Measurements from ENCODE around the gene LCNL1.
A peak's percentile ranks its signal among the peaks of the same experiment; 100 is the strongest.

The LCNL1 gene

DNA sequence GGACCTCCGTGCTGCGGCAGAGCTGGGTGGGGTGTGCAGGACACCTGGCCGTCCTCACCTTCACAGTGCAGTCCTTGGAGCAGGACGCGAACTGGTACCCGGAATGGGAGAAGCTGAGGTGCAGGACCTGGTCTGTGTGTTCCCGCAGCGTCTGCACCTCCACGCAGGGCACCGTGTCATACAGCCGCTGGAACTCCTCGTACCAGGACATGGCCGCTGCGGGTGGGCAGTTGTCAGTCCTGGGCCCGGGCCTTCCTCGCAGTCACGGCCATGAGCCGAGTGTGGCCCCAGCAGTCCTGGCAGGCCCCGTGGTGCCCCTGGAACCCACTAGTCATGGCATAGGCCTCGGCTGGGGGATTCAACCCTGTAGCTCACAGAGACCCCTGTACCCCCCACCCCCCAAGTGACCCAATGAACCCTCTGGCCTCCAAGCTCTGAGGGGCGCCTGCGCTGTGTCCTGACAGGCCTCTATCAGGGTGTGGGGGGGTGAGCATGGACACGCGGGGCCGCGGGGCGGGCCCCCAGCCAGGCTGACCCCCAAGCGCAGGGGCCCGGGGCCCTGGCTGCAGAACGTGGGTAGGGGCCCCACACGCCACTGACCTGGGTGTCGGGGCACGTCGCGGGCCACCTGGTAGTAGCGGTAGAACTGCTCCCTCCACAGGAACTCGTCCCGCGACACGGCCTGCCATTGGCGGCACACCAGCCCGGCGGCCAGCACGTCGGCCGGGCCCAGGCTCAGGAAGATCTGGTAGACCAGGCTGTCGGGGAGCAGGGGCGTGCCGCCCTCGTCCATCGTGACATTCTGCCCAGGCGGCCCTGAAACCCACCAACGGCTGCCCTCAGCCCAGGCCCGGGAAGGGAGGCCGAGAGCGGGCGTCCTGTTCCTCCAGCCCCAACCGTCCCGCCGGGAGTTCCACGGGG, 39.2 kb upstream of the LCNL1 start:
- ATAC-seq (replicated peaks), result peak; percentile 44 to 47
- peak; percentile 35 for DNase-seq
- H3K4me3 Mint-ChIP-seq, result peak overlapping the region; percentile 81 to 83
- H3K9me3 Mint-ChIP-seq, result no peaks in the 10 kb centered on the region
- H3K27me3 Mint-ChIP-seq, result no peaks in the 10 kb centered on the region
- peak overlapping the region; percentile 80 for H3K27ac Mint-ChIP-seq
- peaks cover 23 to 29% of the 10 kb centered on the region in 2 donors for H3K36me3 Mint-ChIP-seq
- H3K4me1 Mint-ChIP-seq, result peaks cover 12 to 22% of the 10 kb centered on the region in 2 donors

DNA sequence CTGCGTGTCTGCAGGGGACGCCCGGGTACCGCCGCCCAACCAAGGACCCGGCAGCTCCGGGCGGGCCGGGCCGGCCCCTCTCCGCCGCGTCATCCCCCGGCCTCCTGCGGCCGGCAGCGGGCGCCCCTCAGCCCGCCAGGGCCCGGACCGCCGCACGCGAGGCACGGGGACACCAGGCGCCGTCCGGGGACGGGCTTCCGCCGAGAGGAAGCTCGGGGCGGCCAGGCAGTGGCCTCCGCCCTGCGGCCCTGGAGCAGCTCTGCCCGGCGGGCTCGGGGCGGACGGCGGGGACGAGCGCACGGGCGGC, 38.6 kb upstream of the LCNL1 start:
- Mint-ChIP-seq H3K27ac (peak overlapping the region; percentile 80), H3K9me3 (no peaks in the 10 kb centered on the region), H3K4me3 (peak overlapping the region; percentile 81 to 83), H3K4me1 (peaks cover 8 to 21% of the 10 kb centered on the region in 2 donors), H3K36me3 (peaks cover 17 to 22% of the 10 kb centered on the region in 2 donors), H3K27me3 (no peaks in the 10 kb centered on the region)
- ATAC-seq (replicated peaks) (peak; percentile 69 to 72), DNase-seq (no peak)

DNA sequence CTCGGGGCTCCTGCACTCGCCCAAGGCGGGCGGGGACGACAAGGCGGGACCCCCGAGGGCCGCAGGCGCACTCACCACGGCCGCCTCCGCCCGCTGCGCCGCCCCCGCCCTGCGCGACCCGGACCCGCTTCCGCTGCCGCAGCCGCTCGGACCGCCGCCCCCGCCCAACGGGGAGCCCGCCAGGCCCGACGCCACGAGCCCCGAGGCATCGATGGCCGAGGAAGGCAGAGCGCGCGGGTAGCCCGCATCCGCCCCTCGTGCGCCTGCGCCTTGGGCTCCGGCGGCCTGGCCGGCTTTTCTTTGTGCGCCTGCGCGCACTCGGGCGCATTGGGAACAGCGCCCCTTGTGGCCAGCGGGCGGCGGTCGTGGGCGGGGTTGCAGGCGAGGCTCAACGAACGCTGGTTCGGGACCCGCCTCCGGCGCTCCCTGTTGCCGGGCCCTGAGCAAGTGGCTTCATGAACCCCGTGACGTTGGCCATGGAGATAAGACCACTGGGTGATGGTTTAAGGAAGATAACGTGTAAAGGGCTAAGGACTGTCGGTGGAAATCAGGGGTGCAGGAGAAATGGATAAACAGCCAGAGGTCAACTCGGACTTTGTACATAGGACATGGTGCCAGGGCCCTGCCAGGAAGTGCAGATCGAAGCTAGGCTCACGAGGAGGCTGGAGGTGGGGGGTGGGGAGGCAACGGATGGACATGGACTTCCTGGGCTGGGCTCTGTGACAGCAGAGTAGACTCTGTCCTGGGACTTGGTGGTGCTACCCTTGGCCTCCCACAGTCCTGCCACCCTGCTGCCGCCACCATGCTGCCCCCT, 38.1 kb upstream of the LCNL1 start, which contains the start of the genes C8G and FBXW5:
TSS of gene C8G (plus strand) at position 725 of the 814 bp plus-strand sequence. CDS start at position 803, 78 bp downstream.
TSS of gene FBXW5 (minus strand) at position 220 of the 814 bp plus-strand sequence. CDS start 655 bp downstream, outside the sequence.
- no peaks in the 10 kb centered on the region for H3K9me3 Mint-ChIP-seq
- peaks cover 6 to 16% of the 10 kb centered on the region in 2 donors for H3K4me1 Mint-ChIP-seq
- ATAC-seq (replicated peaks), result peak; percentile 78 to 85
- peaks cover 11 to 17% of the 10 kb centered on the region in 2 donors for H3K36me3 Mint-ChIP-seq
- H3K27me3 Mint-ChIP-seq, result no peaks in the 10 kb centered on the region
- DNase-seq, result peak; percentile 94
- H3K4me3 Mint-ChIP-seq, result peak within 1 kb of the TSS; percentile 81 to 83
- H3K27ac Mint-ChIP-seq, result peak within 1 kb of the TSS; percentile 96

DNA sequence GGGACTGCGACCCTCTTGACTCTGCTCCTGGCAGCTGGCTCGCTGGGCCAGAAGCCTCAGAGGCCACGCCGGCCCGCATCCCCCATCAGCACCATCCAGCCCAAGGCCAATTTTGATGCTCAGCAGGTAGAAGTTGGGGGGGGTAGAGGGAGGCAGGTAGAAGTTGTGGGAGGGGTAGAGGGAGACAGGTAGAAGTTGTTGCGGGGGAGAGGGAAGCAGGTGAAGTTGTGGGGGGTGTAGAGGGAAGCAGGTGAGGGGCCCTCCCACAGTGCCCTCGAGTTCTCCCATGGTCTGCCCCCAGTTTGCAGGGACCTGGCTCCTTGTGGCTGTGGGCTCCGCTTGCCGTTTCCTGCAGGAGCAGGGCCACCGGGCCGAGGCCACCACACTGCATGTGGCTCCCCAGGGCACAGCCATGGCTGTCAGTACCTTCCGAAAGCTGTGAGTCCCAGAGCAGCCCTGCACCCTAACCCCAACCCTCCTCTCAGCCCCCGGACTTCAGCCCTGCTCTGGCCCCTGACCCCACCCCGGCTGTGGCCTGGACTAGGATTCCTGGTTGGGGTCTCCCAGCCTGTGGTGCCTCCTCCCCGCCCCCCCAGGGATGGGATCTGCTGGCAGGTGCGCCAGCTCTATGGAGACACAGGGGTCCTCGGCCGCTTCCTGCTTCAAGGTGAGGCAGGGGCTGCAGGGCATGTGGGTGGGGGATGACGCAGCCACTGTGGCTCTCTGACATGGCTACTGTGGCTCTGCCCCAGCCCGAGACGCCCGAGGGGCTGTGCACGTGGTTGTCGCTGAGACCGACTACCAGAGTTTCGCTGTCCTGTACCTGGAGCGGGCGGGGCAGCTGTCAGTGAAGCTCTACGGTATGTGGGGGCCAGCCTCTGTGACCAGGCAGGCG, 37.2 kb upstream of the LCNL1 start:
- Mint-ChIP-seq H3K9me3 (no peaks in the 10 kb centered on the region), H3K27me3 (no peaks in the 10 kb centered on the region), H3K4me1 (peaks cover 10 to 22% of the 10 kb centered on the region in 2 donors), H3K4me3 (no peak overlapping the region), H3K36me3 (peaks cover 9 to 16% of the 10 kb centered on the region in 2 donors), H3K27ac (no peak overlapping the region)
- ATAC-seq (replicated peaks) (no peak), DNase-seq (no peak)

DNA sequence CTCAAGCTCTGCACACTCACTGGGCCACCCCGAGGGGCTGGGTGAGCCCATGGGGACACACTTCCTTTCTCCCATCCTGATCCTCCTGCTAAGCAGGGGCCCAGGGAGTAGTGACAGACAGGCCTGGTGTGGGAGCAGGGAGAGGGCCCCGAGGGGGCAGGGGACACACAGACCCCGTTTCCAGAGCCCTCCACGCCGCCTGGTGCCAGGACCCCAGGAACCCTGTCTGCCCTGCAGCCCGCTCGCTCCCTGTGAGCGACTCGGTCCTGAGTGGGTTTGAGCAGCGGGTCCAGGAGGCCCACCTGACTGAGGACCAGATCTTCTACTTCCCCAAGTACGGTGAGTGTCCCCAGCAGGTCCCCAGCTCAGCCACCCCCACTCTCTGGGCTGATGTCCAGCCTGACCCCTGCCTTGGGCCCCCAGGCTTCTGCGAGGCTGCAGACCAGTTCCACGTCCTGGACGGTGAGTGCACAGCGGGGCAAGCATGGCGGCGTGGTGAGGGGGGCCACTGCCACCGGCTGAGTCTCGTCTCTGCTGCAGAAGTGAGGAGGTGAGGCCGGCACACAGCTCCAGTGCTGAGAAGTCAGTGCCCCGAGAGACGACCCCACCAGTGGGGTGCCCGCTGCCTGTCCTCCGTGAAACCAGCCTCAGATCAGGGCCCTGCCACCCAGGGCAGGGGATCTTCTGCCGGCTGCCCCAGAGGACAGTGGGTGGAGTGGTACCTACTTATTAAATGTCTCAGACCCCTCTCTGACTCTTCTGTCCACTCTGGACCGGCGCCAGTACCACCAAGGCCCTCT, 36.4 kb upstream of the LCNL1 start:
- DNase-seq (no peak), ATAC-seq (replicated peaks) (no peak)
- peaks cover 4 to 12% of the 10 kb centered on the region in 2 donors for H3K36me3 Mint-ChIP-seq
- H3K4me3 Mint-ChIP-seq, result no peak overlapping the region
- H3K4me1 Mint-ChIP-seq, result peaks cover 10 to 24% of the 10 kb centered on the region in 2 donors
- H3K27ac Mint-ChIP-seq, result no peak overlapping the region
- no peaks in the 10 kb centered on the region for H3K27me3 Mint-ChIP-seq
- H3K9me3 Mint-ChIP-seq, result no peaks in the 10 kb centered on the region

DNA sequence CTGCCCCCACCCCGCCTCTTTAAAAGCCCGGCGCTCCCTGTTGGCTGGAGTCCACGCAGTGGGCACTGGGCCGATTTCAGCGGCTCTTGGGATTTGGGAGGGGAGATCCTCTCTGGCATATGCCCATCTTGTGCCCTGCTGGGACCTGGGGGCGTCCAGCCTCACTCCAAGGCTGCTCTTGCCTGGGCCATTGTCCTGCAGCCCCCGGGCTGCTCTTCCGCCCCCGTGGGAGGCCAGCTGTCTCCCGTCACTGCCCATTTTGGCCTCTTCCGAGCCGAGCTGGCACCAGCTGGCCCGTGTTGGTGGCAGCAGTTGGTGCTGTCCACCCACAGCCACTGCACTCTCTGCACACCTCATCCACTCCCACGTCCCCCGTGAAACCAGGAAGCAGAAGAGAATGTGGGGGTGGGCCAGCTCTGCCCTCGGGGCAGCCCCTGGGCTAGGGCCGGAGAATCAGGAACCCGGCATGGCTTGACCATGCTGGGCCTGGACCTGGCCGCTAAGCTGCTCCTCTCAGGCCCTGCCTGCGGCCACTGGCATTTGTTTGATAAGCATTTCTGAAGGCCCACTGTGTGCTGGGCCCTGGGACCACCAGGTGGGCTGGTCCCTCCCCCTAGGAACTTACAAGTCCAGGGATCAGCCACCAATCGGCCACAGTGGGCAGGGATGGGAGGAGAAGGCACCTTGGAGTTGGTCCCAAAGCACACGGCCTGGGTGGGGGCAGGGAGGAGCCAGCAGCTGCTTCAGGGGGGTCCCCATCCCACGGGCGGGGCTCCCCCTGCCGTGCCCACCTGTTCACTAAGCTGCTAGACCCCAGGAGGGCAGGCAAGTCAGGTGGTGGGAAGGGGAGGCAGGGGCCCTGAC, 35.5 kb upstream of the LCNL1 start:
- peaks cover 0 to 3% of the 10 kb centered on the region in 2 donors for H3K36me3 Mint-ChIP-seq
- H3K27ac Mint-ChIP-seq, result no peak overlapping the region
- H3K27me3 Mint-ChIP-seq, result no peaks in the 10 kb centered on the region
- DNase-seq (no peak), ATAC-seq (replicated peaks) (no peak)
- H3K4me1 Mint-ChIP-seq, result peaks cover 8 to 24% of the 10 kb centered on the region in 2 donors
- H3K9me3 Mint-ChIP-seq, result no peaks in the 10 kb centered on the region
- no peak overlapping the region for H3K4me3 Mint-ChIP-seq

DNA sequence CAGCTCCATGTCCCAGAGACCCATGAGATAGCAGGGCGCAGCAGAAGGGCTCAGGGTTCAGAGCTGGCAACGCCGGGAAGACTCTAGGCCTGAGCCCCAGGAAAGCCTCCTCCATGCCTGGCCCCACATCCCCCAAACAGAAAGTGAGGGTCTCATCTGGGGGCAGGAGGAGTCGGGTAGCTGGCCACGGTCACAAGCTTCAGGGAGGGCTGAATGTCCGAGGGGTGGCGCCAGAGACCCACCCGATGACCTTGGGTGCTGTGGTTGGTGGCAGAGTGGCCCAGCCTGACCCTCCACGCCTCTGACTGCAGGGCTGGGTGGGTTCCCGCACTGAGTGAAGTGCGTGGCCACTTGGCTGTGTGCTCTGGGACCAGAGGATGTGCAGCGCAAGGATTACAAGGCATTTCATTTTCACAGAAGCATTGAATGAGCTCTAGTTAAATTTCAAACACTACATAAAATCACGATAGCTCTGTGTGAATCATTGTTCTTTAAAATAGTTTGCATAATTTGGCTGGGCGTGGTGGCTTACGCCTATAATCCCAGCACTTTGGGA, 34.8 kb upstream of the LCNL1 start:
- H3K27me3 Mint-ChIP-seq, result no peaks in the 10 kb centered on the region
- no peaks in the 10 kb centered on the region for H3K36me3 Mint-ChIP-seq
- DNase-seq, result no peak
- no peak for ATAC-seq (replicated peaks)
- no peak overlapping the region for H3K27ac Mint-ChIP-seq
- no peaks in the 10 kb centered on the region for H3K9me3 Mint-ChIP-seq
- peaks cover 8 to 24% of the 10 kb centered on the region in 2 donors for H3K4me1 Mint-ChIP-seq
- peak overlapping the region in 1 of 2 donors; percentile 13 for H3K4me3 Mint-ChIP-seq

DNA sequence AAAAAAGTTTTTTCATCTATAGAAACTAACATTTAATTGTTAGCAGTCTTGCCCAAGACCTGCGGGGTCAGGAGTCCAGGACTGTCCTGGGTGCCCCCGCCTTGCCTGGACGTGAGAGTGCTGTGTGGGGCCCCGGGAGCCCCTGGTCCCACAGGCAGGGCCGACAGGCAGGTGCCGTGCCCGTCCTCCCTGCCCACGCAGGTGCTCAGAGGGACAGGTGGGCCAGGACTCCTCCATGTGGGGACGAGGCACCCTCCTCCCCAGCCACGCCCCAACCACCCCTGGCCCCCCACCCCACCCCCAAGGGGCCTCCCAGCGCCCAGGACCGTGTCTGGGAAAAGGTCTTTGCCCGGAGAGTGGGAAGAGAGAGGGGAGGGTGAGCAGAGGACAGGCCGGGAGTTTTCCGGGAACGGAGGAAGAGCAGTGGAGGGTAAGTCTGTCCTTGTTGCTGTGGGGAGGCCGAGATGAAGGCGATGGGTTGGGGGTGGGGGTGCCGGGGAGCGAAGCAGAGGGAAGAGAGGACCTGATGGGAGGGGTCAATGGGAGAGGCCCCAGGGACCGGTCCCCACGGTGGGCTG, 33.5 kb upstream of the LCNL1 start:
- Mint-ChIP-seq H3K27me3 (no peaks in the 10 kb centered on the region), H3K36me3 (no peaks in the 10 kb centered on the region), H3K9me3 (no peaks in the 10 kb centered on the region), H3K27ac (peak overlapping the region; percentile 81), H3K4me3 (peak overlapping the region; percentile 87 to 94), H3K4me1 (peaks cover 8 to 24% of the 10 kb centered on the region in 2 donors)
- ATAC-seq (replicated peaks), result no peak
- DNase-seq, result no peak

DNA sequence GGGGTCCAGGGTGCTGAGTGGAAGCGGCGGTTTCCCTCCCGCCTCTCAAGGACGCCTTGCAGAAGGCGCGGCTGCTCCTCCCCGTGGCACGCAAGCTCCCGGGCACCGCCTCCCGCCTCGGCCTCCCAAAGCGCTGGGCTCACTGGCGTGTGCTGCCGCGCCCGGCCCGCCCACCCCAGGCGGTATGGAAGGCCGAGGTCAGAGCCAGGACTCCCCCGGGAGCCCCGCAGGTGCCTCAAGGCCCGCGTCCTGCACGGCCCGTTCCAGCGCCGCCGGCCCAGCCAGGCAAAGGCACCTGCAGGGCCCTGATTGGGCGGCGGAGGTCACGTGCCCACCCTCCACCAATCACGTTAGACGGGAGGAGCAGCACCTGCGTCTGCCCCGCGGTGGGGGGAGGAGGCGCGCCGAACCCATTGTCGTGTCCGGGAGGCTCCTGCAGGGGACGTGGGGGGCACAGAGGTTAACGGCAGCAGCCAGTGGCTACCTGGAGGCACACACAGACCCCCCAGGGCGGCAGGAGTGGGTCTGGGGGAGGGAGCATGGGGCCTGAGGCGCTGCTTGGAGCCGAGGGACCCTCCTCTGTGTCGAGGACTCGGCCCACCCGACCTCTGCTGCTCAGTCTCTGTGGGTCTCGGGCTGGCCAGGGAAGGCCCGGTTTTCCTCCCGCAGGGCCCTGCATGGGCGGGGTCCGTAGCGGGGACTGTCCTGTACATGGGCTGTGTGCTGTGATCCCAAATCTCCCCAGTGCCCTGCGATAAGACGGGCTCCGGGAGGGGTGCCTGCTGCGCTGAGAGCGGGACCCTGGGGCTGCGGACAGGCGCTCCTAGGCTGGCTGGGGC, 32.8 kb upstream of the LCNL1 start:
- peak overlapping the region; percentile 93 for H3K27ac Mint-ChIP-seq
- peaks cover 6 to 19% of the 10 kb centered on the region in 2 donors for H3K4me1 Mint-ChIP-seq
- ATAC-seq (replicated peaks) (peak; percentile 95 to 96), DNase-seq (peak; percentile 94)
- H3K4me3 Mint-ChIP-seq, result peak overlapping the region; percentile 91 to 94
- H3K27me3 Mint-ChIP-seq, result no peaks in the 10 kb centered on the region
- H3K9me3 Mint-ChIP-seq, result no peaks in the 10 kb centered on the region
- no peaks in the 10 kb centered on the region for H3K36me3 Mint-ChIP-seq

DNA sequence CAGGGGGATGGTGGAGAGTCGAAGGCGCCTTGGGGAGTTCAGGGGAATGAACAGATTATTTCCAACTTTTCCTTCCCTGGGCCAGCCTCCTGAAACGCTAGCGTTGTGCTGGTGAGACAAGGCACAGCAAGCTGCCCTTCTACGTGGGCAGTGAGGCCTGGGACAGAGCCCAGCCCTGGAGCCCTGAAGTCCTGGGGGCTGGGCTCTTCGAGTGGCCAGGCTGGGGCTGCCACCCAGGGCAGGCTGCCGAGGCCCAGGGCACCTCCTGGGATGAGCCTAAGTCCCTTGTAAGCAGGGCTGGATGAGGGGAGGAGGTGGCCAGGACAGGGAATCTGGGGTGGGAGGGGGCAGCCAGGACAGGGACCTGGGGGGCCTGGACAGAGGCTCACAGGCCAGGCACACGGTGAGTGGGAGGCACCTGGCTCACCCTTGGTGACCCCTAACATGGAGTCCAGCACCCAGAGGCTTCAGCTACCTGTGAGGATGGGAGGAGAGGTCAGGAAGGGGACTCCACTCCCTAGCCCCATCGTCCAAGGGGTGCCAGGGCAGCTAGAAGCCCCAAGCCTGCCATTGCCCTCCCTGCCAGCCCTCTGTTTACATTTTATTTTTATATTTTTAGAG, 32.0 kb upstream of the LCNL1 start:
- no peaks in the 10 kb centered on the region for H3K27me3 Mint-ChIP-seq
- H3K4me1 Mint-ChIP-seq, result peaks cover 6 to 19% of the 10 kb centered on the region in 2 donors
- ATAC-seq (replicated peaks), result no peak
- no peak for DNase-seq
- H3K36me3 Mint-ChIP-seq, result no peaks in the 10 kb centered on the region
- H3K27ac Mint-ChIP-seq, result peak overlapping the region; percentile 93
- no peaks in the 10 kb centered on the region for H3K9me3 Mint-ChIP-seq
- peak overlapping the region; percentile 91 to 94 for H3K4me3 Mint-ChIP-seq
